ENCODE measurements around the gene ULK2. TPM values are rescaled to one million over a fixed set of nuclear protein-coding genes. Genes with fewer than 3 reads are reported as not detected.

ULK2 gene
- total RNA-seq, 1 donor from 2014 or later: 25.7 TPM

DNA sequence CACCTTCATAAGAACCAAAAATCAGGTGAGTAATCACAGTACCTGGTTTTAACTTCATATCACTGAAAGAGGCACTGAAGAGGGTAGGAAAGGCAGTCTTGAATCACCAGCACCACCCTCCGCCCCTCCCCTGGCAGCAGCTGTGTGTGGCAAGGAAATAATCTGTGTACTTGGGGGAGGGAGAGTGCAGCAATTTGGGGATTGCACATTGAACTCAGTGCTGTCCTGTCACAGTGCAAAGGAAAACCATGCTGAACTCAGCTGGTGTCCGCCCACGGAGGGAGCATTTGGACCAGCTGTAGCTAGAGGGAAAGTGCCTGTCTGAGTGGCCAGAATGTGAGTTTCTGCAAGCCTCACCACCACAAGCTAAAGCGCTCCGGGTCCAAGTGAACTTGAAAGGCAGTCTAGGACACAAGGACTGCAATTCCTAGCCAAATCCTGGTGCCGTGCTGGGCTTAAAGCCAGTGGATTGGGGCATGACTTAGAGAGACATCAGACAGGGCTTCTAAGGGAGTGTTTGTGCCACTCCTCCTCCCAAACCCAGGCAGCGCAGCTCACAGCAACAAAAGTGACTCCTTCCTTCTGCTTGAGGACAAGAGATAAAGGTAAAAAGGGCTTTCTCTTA, 79.9 kb downstream of the ULK2 start:
- TF ChIP-seq, protein P1, sequence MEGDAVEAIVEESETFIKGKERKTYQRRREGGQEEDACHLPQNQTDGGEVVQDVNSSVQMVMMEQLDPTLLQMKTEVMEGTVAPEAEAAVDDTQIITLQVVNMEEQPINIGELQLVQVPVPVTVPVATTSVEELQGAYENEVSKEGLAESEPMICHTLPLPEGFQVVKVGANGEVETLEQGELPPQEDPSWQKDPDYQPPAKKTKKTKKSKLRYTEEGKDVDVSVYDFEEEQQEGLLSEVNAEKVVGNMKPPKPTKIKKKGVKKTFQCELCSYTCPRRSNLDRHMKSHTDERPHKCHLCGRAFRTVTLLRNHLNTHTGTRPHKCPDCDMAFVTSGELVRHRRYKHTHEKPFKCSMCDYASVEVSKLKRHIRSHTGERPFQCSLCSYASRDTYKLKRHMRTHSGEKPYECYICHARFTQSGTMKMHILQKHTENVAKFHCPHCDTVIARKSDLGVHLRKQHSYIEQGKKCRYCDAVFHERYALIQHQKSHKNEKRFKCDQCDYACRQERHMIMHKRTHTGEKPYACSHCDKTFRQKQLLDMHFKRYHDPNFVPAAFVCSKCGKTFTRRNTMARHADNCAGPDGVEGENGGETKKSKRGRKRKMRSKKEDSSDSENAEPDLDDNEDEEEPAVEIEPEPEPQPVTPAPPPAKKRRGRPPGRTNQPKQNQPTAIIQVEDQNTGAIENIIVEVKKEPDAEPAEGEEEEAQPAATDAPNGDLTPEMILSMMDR (conservative IDR thresholded peaks at IDR 0.05): no peak
- Mint-ChIP-seq H3K27me3 (no peaks in the 10 kb centered on the region), H3K27ac (no peak overlapping the region), H3K9me3 (peaks cover 2% of the 10 kb centered on the region), H3K4me3 (no peak overlapping the region), H3K36me3 (peaks cover 35% of the 10 kb centered on the region), H3K4me1 (ENCODE audit: unreplicated experiment) (no peaks in the 10 kb centered on the region)
- DNase-seq (ENCODE audit: extremely low spot score, unreplicated experiment): no peak

DNA sequence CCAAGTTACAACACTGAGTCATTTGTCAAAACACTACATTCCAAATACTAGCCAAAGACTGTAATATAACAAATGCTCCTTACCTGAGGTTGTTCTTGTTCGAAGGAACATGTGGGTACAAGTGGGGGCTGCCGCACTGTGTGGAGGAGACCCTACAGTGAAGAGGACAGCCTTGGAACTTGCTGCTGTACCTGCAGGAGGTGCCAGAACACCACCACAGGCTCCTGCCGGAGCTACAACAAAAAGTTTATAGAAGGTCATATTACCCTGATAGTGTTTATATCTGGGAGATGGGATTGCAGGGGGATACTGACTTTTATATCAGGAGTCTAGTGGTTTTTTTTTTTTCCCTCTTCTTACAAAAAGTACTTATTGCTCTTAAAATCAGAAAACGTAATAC, 81.9 kb downstream of the ULK2 start:
- no peak overlapping the region for H3K27ac Mint-ChIP-seq
- no peaks in the 10 kb centered on the region for H3K9me3 Mint-ChIP-seq
- TF ChIP-seq, protein P1 (conservative IDR thresholded peaks at IDR 0.05): no peak
- no peak overlapping the region for H3K4me3 Mint-ChIP-seq
- no peaks in the 10 kb centered on the region for H3K27me3 Mint-ChIP-seq
- H3K4me1 Mint-ChIP-seq (ENCODE audit: unreplicated experiment): no peaks in the 10 kb centered on the region
- H3K36me3 Mint-ChIP-seq: peaks cover 32% of the 10 kb centered on the region
- DNase-seq (ENCODE audit: extremely low spot score, unreplicated experiment): no peak

DNA sequence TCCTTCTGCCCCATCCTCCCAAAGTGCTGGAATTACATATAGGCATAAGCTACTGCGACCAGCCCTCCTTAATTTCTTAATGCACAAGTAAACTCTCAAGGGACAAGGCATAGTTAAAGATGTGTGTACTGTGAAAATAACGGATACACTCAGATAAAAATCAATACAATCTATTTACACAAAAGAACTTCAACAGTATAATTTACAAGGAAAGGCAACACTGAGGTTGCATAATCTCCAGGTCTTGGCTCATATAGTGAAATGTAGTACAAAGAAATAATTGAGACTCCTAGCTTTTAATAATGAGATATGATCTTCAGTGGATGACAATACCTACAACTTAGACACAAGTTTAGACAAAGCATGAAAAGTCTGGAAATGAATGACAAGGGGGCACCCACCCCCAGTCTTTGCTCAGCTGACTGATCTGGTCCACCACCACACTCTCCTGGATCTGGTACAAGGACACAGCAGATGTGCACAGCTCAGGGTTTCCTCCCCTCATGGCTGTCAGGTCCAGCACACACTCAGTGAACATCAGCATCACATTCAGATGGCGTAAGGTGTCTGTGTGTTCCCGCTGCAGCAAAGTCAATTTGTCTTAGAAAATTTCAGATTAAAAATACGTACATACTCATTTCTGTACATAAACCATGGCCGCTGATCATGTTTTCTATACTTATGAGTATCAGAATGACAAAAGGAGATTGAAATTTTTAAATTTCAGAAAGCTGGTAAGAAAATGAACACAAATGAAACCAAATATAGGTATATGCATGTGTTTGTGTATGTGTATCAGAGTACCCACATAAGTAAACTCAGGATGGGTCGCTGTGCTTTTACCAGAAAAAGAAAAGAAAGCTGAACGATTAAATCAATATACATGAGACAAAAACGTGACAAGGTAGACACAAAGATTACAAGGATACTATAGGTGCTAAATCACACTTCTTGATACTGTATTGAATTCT, 86.0 kb downstream of the ULK2 start:
- no peak for DNase-seq (ENCODE audit: extremely low spot score, unreplicated experiment)
- TF ChIP-seq, protein P1 (conservative IDR thresholded peaks at IDR 0.05): no peak
- H3K27ac Mint-ChIP-seq: no peak overlapping the region
- H3K9me3 Mint-ChIP-seq: no peaks in the 10 kb centered on the region
- H3K4me1 Mint-ChIP-seq (ENCODE audit: unreplicated experiment): no peaks in the 10 kb centered on the region
- peaks cover 17% of the 10 kb centered on the region for H3K36me3 Mint-ChIP-seq
- H3K4me3 Mint-ChIP-seq: no peak overlapping the region
- no peaks in the 10 kb centered on the region for H3K27me3 Mint-ChIP-seq

- Mint-ChIP-seq H3K9me3 (no peaks in the 10 kb centered on the region), H3K4me3 (no peak overlapping the region), H3K4me1 (ENCODE audit: unreplicated experiment) (no peaks in the 10 kb centered on the region), H3K27me3 (no peaks in the 10 kb centered on the region), H3K27ac (no peak overlapping the region), H3K36me3 (peaks cover 16% of the 10 kb centered on the region)
- DNase-seq (ENCODE audit: extremely low spot score, unreplicated experiment): no peak
- TF ChIP-seq, protein P1 (conservative IDR thresholded peaks at IDR 0.05): no peak
Measured at GRCh38 chr17:19780846-19781245, 86.9 kb downstream of the ULK2 start.

GRCh38 chr17:19773534-19773933, 94.2 kb downstream of the ULK2 start:
- Mint-ChIP-seq H3K4me3 (no peak overlapping the region), H3K9me3 (no peaks in the 10 kb centered on the region), H3K27me3 (no peaks in the 10 kb centered on the region), H3K4me1 (ENCODE audit: unreplicated experiment) (no peaks in the 10 kb centered on the region), H3K27ac (no peak overlapping the region), H3K36me3 (peaks cover 9% of the 10 kb centered on the region)
- TF ChIP-seq, protein P1 (conservative IDR thresholded peaks at IDR 0.05): no peak
- DNase-seq (ENCODE audit: extremely low spot score, unreplicated experiment): no peak

Measured in type B pancreatic cell (in vitro differentiated cells).